Measurements from ENCODE around the gene CDADC1. TPM values are rescaled to one million over a fixed set of nuclear protein-coding genes. Genes with fewer than 3 reads are reported as not detected.

Gene CDADC1
- 8.4 and 11.9 TPM in 2 replicates for total RNA-seq
- long read RNA-seq, transcript CDADC1-201 (10 exons, 3,386 nt), result major isoform, 8 of 28 reads
- long read RNA-seq, partial matches to known transcripts, result 11 of 28 reads
- long read RNA-seq, other reads (novel, unspliced or antisense), result 6 of 28 reads

DNA sequence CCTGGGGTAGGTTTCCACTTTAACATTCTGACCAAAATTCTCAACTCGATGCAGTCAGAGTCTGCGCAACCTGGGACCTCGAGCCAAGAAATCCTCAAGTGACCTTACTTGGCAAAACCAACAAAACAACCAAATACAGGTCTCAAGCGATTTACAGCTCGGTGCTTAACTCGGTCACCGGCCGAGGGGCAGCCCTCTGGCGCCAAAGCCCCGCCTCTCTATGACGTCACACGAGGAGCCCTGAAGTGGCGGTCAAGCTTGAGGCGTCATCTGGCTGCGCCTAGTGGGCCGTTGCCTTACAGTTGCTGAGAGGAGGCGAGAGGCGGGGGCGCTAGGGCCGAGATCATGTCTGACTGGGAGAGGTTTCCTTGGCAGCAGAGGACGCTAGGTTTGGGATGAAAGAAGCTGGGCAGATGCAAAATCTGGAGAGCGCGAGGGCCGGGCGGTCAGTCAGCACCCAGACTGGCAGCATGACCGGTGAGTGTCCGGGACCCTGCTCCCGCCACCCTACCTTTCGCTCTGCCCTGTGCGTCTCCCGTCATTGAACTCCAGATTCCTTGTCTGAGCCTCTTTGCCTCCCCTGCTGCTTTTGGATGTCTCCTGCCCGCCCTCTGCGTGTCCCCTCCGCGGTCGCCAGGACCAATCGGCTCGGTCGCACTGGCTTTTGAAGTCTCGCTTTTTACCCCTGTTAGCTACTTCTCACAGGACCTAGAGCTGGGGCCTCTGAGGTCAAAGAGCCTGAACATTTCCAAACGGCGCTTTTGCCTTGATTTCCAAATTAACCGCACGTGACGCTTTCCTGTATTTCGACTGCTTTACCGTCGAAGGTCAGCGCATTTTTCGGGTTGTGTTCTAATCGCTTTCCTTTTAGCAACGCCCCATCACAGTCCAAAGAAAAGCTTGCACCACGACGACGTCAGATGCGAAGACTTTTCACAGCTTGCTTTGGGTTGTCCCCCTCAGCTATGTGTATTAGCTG, at the start of gene CDADC1:
Gene CDADC1, plus strand, starts transcription at position 283 of the 979 bp plus-strand sequence. Its CDS starts 113 bp downstream, at position 396.
- H3K4me3 Mint-ChIP-seq (ENCODE audit: unreplicated experiment), result peak within 1 kb of the TSS; percentile 97
- TF ChIP-seq, protein P1, sequence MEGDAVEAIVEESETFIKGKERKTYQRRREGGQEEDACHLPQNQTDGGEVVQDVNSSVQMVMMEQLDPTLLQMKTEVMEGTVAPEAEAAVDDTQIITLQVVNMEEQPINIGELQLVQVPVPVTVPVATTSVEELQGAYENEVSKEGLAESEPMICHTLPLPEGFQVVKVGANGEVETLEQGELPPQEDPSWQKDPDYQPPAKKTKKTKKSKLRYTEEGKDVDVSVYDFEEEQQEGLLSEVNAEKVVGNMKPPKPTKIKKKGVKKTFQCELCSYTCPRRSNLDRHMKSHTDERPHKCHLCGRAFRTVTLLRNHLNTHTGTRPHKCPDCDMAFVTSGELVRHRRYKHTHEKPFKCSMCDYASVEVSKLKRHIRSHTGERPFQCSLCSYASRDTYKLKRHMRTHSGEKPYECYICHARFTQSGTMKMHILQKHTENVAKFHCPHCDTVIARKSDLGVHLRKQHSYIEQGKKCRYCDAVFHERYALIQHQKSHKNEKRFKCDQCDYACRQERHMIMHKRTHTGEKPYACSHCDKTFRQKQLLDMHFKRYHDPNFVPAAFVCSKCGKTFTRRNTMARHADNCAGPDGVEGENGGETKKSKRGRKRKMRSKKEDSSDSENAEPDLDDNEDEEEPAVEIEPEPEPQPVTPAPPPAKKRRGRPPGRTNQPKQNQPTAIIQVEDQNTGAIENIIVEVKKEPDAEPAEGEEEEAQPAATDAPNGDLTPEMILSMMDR (IDR thresholded peaks at IDR 0.05), result no peak

DNA sequence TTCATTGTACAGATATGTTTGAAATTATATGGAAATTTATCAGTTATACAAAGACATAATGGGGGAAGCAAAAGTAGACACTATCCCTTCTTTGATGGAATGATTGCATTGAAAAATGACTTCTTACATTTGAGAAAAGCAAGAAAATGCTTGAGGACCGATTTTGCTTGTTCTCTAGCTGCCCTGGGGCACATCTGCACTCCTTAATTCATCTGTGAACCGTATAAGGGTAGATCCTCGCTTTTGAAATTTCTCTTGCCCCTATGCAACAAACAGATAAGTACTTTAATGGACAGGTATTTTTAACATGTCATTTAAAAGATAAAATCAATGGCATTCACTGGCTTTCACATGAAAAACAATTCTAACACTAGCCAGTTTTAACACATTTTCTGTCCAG, 41.1 kb upstream of the CDADC1 start:
- Mint-ChIP-seq H3K4me1 (ENCODE audit: unreplicated experiment) (no peaks in the 10 kb centered on the region), H3K4me3 (ENCODE audit: unreplicated experiment) (no peak overlapping the region), H3K27me3 (ENCODE audit: unreplicated experiment) (no peaks in the 10 kb centered on the region), H3K9me3 (ENCODE audit: unreplicated experiment) (no peaks in the 10 kb centered on the region), H3K27ac (ENCODE audit: unreplicated experiment) (no peak overlapping the region), H3K36me3 (ENCODE audit: unreplicated experiment) (peaks cover 54% of the 10 kb centered on the region)
- TF ChIP-seq, protein P1 (IDR thresholded peaks at IDR 0.05), result no peak
- no peak for DNase-seq (ENCODE audit: extremely low spot score, unreplicated experiment)

More for the DNA sequence above, at the start of gene CDADC1:
- Mint-ChIP-seq H3K4me1 (ENCODE audit: unreplicated experiment) (peaks cover 18% of the 10 kb centered on the region), H3K36me3 (ENCODE audit: unreplicated experiment) (peaks cover 4% of the 10 kb centered on the region), H3K27me3 (ENCODE audit: unreplicated experiment) (peaks cover 21% of the 10 kb centered on the region), H3K9me3 (ENCODE audit: unreplicated experiment) (no peaks in the 10 kb centered on the region), H3K27ac (ENCODE audit: unreplicated experiment) (peak within 1 kb of the TSS; percentile 97)
- peak; percentile 98 for DNase-seq (ENCODE audit: extremely low spot score, unreplicated experiment)

DNA sequence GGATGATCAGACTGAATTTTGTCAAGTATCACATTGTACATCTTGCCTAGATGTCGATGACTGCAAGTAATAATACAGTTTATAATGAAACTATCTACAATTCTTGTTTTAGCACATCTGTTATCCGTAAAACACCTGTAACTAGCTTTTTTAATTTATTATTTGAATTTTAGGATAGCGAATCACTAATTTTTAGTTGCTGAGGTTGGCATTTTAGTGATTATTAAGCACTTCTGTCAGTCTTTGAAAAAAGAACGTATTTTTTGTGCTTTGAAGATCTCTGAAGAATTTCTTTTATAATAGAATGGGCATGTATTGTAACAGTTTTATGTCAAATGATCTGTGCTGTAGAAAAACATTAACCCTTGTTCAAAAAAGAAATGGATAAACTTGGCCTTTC, 39.1 kb upstream of the CDADC1 start:
- H3K27me3 Mint-ChIP-seq (ENCODE audit: unreplicated experiment), result no peaks in the 10 kb centered on the region
- no peaks in the 10 kb centered on the region for H3K9me3 Mint-ChIP-seq (ENCODE audit: unreplicated experiment)
- TF ChIP-seq, protein P1 (IDR thresholded peaks at IDR 0.05), result no peak
- no peak overlapping the region for H3K4me3 Mint-ChIP-seq (ENCODE audit: unreplicated experiment)
- H3K27ac Mint-ChIP-seq (ENCODE audit: unreplicated experiment), result no peak overlapping the region
- no peaks in the 10 kb centered on the region for H3K4me1 Mint-ChIP-seq (ENCODE audit: unreplicated experiment)
- DNase-seq (ENCODE audit: extremely low spot score, unreplicated experiment), result no peak
- H3K36me3 Mint-ChIP-seq (ENCODE audit: unreplicated experiment), result peaks cover 50% of the 10 kb centered on the region

DNA sequence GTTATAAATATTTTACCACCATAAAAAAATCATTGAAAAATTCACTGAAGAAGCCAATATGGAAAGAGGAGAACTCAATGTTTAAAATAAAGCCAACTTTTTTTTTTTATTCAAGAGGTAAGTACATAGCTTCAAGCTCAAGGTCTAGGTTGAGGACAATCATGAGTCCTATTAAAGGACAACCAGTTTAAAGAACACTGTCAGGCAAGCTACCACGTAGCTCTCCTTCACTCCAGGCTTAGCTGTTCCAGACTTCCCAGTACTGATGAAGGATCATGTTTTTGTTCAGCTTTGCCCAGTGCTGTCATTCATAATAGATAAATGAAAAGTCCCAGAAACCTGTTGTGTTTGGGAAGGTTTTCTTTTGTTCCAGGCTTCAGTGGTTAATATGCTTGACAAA, 37.6 kb upstream of the CDADC1 start:
- Mint-ChIP-seq H3K27me3 (ENCODE audit: unreplicated experiment) (no peaks in the 10 kb centered on the region), H3K36me3 (ENCODE audit: unreplicated experiment) (peaks cover 41% of the 10 kb centered on the region), H3K27ac (ENCODE audit: unreplicated experiment) (no peak overlapping the region), H3K9me3 (ENCODE audit: unreplicated experiment) (no peaks in the 10 kb centered on the region), H3K4me1 (ENCODE audit: unreplicated experiment) (no peaks in the 10 kb centered on the region), H3K4me3 (ENCODE audit: unreplicated experiment) (no peak overlapping the region)
- no peak for DNase-seq (ENCODE audit: extremely low spot score, unreplicated experiment)
- TF ChIP-seq, protein P1 (IDR thresholded peaks at IDR 0.05), result no peak

DNA sequence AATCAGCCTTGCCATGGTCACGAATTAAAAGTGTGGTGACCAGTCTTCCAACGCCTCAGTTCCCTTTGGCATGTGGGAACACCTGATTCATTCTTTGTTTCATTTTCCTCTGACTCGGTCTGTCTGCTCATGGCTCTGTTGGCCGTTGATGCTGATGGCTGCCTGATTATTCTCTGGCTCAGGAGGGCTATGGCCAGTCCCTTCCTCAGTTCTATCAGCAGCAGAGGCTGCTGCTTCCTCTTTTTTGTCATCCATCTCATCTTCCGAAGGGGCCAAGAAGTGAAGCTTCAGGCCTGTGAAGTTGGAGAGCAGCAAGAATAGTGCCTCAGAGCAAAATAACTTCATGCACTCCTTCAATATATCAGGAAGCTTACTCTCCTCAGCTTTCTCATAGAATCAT, 37.1 kb upstream of the CDADC1 start:
- Mint-ChIP-seq H3K36me3 (ENCODE audit: unreplicated experiment) (peaks cover 37% of the 10 kb centered on the region), H3K9me3 (ENCODE audit: unreplicated experiment) (no peaks in the 10 kb centered on the region), H3K27me3 (ENCODE audit: unreplicated experiment) (no peaks in the 10 kb centered on the region), H3K4me3 (ENCODE audit: unreplicated experiment) (no peak overlapping the region), H3K4me1 (ENCODE audit: unreplicated experiment) (no peaks in the 10 kb centered on the region), H3K27ac (ENCODE audit: unreplicated experiment) (no peak overlapping the region)
- no peak for DNase-seq (ENCODE audit: extremely low spot score, unreplicated experiment)
- TF ChIP-seq, protein P1 (IDR thresholded peaks at IDR 0.05), result no peak
